GM10266 (cell line): ENCODE results near the gene UBE2J1.
"Not testable (repeated sequence)": the region's sequence is repeated elsewhere in the genome, so short reads cannot be mapped to it uniquely, and the experiment has no call there.

Source experiments
- DNase-seq: peaks from one replicate; pipeline ENCODE4 v3.0.0; 2012; ENCODE audit errors: extremely low spot score
- TF ChIP-seq, protein P1 (sequence below): IDR thresholded peaks from 2 replicates; pipeline ENCODE4 v1.5.1; 2012; ENCODE audit warnings: mild to moderate bottlenecking, low read depth; ENCODE audit not compliant: control insufficient read depth, insufficient read depth; ENCODE audit errors: missing control alignments

The UBE2J1 gene

DNA sequence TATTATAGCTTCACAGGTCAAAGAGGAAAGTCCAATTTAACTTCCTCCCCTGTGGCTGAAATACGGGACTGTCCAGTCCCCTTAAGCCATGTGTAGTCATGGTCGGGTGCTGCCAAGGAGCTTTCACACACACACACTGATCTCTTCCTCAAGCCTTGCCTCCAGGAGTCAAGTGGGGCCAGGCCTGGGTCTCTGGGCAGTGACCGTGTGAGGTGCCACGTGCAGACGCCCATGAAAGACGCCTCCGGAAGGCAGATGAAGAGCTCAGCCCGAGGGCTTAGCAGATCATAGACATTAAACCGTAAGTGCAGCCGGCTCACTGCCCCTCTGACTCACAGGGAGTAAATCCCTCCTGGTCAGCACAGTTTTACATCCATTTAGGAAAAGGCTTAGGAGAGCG, 41.6 kb downstream of the UBE2J1 start:
- TF ChIP-seq, protein P1, sequence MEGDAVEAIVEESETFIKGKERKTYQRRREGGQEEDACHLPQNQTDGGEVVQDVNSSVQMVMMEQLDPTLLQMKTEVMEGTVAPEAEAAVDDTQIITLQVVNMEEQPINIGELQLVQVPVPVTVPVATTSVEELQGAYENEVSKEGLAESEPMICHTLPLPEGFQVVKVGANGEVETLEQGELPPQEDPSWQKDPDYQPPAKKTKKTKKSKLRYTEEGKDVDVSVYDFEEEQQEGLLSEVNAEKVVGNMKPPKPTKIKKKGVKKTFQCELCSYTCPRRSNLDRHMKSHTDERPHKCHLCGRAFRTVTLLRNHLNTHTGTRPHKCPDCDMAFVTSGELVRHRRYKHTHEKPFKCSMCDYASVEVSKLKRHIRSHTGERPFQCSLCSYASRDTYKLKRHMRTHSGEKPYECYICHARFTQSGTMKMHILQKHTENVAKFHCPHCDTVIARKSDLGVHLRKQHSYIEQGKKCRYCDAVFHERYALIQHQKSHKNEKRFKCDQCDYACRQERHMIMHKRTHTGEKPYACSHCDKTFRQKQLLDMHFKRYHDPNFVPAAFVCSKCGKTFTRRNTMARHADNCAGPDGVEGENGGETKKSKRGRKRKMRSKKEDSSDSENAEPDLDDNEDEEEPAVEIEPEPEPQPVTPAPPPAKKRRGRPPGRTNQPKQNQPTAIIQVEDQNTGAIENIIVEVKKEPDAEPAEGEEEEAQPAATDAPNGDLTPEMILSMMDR = no peak
- DNase-seq = no peak

GRCh38 chr6:89308525-89309395, 43.8 kb downstream of the UBE2J1 start:
- no peak for DNase-seq
- TF ChIP-seq, protein P1 = no peak

GRCh38 chr6:89304517-89304916, 48.0 kb downstream of the UBE2J1 start:
- DNase-seq = not testable (repeated sequence)

DNA sequence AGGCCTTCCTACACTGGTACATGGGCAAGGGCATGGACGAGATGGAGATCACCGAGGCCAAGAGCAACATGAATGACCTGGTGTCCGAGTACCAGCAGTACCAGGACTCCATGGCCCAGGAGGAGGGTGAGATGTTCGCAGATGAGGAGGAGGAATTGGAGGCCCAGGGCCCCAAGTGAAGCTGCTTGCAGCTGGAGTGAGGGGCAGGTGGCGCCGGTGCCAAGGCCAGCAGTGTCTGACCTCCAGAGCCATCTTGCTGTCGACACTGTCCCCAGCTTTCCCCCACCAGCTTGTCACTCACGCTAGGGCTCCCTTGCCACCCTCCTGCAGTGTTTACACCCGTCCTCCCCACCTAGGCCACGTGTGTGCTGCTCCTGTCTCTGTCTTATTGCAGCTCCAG, 49.6 kb downstream of the UBE2J1 start:
- no peak for DNase-seq
- TF ChIP-seq, protein P1 = peak; percentile 34

DNA sequence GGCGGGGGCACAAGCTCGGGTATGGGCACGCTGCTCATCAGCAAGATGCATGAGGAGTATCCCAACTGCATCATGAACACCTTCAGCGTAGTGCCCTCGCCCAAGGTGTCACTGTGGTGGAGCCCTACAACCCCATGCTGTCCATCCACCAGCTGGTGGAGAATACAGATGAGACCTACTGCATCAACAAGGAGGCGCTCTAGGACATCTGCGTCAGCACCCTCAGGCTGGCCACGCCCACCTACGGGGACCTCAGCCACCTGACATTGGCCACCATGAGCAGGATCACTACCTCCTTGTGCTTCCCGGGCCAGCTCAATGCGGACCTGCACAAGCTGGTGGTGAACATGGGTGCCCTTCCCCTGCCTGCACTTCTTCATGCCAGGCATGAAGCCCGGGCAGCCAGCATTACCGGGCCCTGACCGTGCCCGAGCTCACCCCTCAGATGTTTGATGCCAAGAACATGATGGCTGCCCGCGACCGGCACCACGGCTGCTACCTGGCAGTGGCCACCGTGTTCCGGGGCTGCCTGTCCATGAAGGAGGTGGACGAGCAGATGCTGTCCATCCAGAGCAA, 50.2 kb downstream of the UBE2J1 start:
- no peak for DNase-seq
- TF ChIP-seq, protein P1 = no peak

DNA sequence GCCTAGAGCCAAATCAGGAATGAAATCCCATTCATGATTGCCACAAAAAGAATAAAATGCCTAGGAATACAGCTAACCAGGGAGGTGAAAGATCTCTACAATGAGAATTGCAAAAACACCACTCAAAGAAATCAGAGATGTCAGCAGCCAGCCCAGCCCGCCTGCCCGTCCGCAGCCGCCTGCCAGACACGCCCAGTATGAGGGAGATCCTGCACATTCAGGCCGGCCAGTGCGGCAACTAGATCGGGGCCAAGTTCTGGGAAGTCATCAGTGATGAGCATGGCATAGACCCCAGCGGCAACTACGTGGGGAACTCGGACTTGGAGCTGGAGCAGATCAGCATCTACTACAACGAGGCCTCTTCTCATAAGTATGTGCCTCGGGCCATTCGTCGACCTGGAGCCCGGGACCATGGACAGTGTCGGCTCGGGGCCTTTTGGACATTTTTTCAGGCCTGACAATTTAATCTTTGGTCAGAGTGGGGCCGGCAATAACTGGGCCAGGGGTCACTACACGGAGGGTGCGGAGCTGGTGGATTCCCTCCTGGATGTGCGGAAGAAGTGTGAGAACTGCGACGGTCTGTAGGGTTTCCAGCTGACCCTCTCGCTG, 50.8 kb downstream of the UBE2J1 start:
- no peak for DNase-seq
- TF ChIP-seq, protein P1 = no peak

DNA sequence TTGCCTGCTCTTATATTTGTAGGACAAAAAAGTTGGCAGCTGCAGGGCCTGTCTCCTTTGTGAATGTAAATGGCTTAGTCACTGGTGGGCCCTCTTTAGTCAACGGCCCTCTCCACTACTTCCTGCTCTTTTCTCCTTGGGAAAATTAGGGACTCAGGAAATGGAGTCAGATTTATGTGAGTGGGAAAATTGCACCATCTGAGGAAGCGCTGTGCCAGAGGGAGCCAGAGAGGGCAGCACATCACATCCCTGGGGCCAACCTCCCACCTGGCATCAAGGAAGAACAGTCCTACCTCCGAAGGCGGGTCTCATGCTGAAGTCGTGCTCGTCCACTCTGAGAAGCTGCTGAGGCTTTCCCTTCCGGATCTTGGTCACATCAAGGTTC, 53.1 kb downstream of the UBE2J1 start:
- DNase-seq = no peak
- TF ChIP-seq, protein P1 = peak; percentile 19
